Activated CD8-positive, alpha-beta memory T cell treated with anti-CD3 and anti-CD28 coated beads for 4 hours (primary cell): ENCODE results near the gene CIAO2B.

Source experiments
- DNase-seq, 2 donors: peaks; one replicate each; pipeline ENCODE4 v3.0.0-alpha.2; 2020; ENCODE audit warnings: low read depth in 2 of 2

CIAO2B gene

GRCh38 chr16:66920924-66921680, 13.1 kb downstream of the CIAO2B start:
- DNase-seq: no peak

- no peak for DNase-seq
These were observed 14.0 kb downstream of the CIAO2B start for GRCh38 chr16:66920299-66920590.

- no peak for DNase-seq
These were observed 14.5 kb downstream of the CIAO2B start for GRCh38 chr16:66919569-66920298.

- DNase-seq: no peak
These were observed 15.2 kb downstream of the CIAO2B start, which contains the start of gene CDH16 for GRCh38 chr16:66918803-66919568. Gene CDH16 (minus strand): TSS chr16:66918885. CDS start chr16:66918065, 820 bp downstream.

- DNase-seq: no peak
These were observed 15.8 kb downstream of the CIAO2B start for GRCh38 chr16:66918355-66918754.

GRCh38 chr16:66917741-66918140, 16.5 kb downstream of the CIAO2B start:
- no peak for DNase-seq

- no peak for DNase-seq
These were observed 17.7 kb downstream of the CIAO2B start for GRCh38 chr16:66916518-66916917.

- no peak for DNase-seq
These were observed 19.2 kb downstream of the CIAO2B start for GRCh38 chr16:66915041-66915440.

GRCh38 chr16:66914541-66914940, 19.7 kb downstream of the CIAO2B start:
- no peak for DNase-seq

- DNase-seq: no peak
These were observed 20.5 kb downstream of the CIAO2B start for GRCh38 chr16:66913711-66914110.

- no peak for DNase-seq
These were observed 21.1 kb downstream of the CIAO2B start for GRCh38 chr16:66913081-66913480.

- no peak for DNase-seq
These were observed 22.4 kb downstream of the CIAO2B start for GRCh38 chr16:66911801-66912200.

- DNase-seq: no peak
These were observed 23.1 kb downstream of the CIAO2B start for GRCh38 chr16:66911112-66911511.

GRCh38 chr16:66910175-66910940, 23.8 kb downstream of the CIAO2B start:
- DNase-seq: no peak

GRCh38 chr16:66908762-66909559, 25.2 kb downstream of the CIAO2B start:
- no peak for DNase-seq

- DNase-seq: no peak
These were observed 26.1 kb downstream of the CIAO2B start for GRCh38 chr16:66908116-66908515.

- DNase-seq: no peak
These were observed 27.0 kb downstream of the CIAO2B start for GRCh38 chr16:66906916-66907836.

GRCh38 chr16:66905633-66906539, 28.3 kb downstream of the CIAO2B start:
- no peak for DNase-seq
